Measurements from ENCODE around the gene NFATC2. TPM values are rescaled to one million over a fixed set of nuclear protein-coding genes. Genes with fewer than 3 reads are reported as not detected.
A peak's percentile ranks its signal among the peaks of the same experiment; 100 is the strongest.

The NFATC2 gene
- total RNA-seq, 1 donor from 2014 or later = 0.89 TPM

DNA sequence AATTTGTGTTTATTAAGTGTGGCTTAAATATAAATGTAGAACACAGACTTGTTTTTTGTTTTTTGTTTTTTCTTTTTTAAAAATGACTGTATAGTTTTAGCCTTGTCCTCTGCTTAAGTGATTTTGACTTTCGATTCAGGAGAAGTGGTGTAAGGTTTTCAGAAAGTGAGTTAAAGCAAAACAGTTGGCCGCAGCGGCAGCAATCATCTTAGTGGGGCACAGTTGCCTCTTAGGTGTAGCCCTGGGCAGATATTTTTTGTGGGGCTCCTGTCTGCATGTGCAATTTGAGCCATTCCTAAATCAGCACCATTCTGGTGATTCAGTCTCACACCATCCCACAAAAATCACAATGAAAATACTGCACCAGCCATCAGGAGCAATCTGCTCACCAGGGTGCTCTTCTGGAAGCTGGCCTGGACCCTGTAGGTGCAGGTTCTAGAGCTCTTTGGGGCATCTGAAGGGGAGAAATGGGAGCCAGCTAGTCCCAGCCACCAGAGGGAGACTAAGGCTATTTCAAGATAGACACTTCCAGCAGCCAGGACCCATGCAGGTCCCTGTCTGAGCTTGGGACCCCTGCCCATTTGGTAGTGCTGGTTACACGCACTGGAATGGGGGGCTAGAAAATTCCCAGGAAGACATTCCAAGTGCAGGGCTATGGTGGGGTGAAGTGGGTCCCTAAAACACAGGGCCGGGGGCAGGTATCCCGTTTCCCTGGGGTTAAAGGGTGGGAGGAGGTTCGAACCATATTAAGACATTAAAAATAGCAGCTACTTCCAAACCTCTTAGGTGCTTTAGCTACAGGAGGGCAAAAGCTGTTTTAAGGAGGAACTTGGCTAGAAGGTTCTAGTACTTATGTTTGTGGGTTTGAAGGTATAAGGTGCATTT is 156.6 kb downstream of the NFATC2 start:
- DNase-seq (ENCODE audit: extremely low spot score, unreplicated experiment) = no peak
- Mint-ChIP-seq H3K4me1 (ENCODE audit: unreplicated experiment) (peaks cover 3% of the 10 kb centered on the region), H3K27ac (ENCODE audit: unreplicated experiment) (no peak overlapping the region), H3K27me3 (ENCODE audit: unreplicated experiment) (no peaks in the 10 kb centered on the region), H3K9me3 (ENCODE audit: unreplicated experiment) (no peaks in the 10 kb centered on the region), H3K36me3 (ENCODE audit: unreplicated experiment) (no peaks in the 10 kb centered on the region), H3K4me3 (ENCODE audit: unreplicated experiment) (no peak overlapping the region)
- TF ChIP-seq, protein P1, sequence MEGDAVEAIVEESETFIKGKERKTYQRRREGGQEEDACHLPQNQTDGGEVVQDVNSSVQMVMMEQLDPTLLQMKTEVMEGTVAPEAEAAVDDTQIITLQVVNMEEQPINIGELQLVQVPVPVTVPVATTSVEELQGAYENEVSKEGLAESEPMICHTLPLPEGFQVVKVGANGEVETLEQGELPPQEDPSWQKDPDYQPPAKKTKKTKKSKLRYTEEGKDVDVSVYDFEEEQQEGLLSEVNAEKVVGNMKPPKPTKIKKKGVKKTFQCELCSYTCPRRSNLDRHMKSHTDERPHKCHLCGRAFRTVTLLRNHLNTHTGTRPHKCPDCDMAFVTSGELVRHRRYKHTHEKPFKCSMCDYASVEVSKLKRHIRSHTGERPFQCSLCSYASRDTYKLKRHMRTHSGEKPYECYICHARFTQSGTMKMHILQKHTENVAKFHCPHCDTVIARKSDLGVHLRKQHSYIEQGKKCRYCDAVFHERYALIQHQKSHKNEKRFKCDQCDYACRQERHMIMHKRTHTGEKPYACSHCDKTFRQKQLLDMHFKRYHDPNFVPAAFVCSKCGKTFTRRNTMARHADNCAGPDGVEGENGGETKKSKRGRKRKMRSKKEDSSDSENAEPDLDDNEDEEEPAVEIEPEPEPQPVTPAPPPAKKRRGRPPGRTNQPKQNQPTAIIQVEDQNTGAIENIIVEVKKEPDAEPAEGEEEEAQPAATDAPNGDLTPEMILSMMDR (IDR thresholded peaks at IDR 0.05) = peak; percentile 72

DNA sequence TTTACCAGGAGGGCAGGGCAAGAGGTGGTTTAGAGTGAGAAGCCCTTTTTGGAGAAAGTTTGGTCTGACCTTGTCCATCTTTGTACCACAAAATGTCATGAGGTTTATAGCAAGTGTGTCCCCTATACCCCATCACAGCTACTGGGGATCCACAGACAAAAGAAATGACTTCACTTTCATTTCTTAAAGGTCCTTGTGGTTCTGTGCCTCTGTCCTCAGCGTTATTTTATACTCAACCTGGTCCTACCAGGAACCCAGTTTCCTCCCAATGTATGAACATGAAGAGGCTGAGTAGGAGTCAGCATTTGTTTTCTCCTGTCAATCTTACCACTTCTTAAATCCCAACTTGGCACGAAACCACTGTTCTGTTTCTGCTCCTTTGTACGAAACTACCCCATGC is 157.6 kb downstream of the NFATC2 start:
- Mint-ChIP-seq H3K4me1 (ENCODE audit: unreplicated experiment) (peaks cover 3% of the 10 kb centered on the region), H3K9me3 (ENCODE audit: unreplicated experiment) (no peaks in the 10 kb centered on the region), H3K27me3 (ENCODE audit: unreplicated experiment) (no peaks in the 10 kb centered on the region), H3K36me3 (ENCODE audit: unreplicated experiment) (no peaks in the 10 kb centered on the region), H3K4me3 (ENCODE audit: unreplicated experiment) (no peak overlapping the region), H3K27ac (ENCODE audit: unreplicated experiment) (no peak overlapping the region)
- DNase-seq (ENCODE audit: extremely low spot score, unreplicated experiment) = no peak
- TF ChIP-seq, protein P1 (IDR thresholded peaks at IDR 0.05) = no peak

DNA sequence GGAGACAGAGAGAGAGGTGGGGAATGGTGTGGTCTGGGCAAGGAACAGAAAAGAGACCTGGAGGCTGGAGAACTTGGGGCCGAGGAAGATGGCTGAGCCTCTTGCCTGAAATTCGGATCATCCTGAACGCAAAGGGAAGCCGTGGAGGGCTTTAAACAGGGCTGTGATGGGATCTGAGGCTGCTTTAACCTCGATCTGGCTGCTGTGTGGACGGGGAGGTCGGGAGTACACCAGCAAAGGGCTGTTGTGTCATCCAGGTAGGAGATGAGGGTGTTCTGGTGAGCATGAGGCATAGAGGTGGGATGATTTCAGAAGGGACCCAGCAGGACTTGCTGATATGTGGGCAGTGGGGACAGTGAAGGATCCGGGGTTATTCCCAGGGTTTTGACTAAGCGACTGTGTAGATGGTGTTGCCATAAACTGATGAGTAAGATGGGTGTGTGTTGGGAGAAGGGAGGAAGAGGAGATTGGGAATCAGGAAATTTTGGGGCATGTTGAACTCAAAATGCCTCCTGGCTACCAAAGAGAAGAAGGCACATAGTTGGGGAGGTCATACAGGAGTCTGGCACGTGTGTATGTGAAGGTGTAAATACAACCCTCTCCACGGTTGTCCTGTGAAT is 158.5 kb downstream of the NFATC2 start:
- Mint-ChIP-seq H3K4me1 (ENCODE audit: unreplicated experiment) (peaks cover 3% of the 10 kb centered on the region), H3K27ac (ENCODE audit: unreplicated experiment) (no peak overlapping the region), H3K36me3 (ENCODE audit: unreplicated experiment) (no peaks in the 10 kb centered on the region), H3K4me3 (ENCODE audit: unreplicated experiment) (no peak overlapping the region), H3K9me3 (ENCODE audit: unreplicated experiment) (no peaks in the 10 kb centered on the region), H3K27me3 (ENCODE audit: unreplicated experiment) (no peaks in the 10 kb centered on the region)
- no peak for DNase-seq (ENCODE audit: extremely low spot score, unreplicated experiment)
- TF ChIP-seq, protein P1 (IDR thresholded peaks at IDR 0.05) = no peak

DNA sequence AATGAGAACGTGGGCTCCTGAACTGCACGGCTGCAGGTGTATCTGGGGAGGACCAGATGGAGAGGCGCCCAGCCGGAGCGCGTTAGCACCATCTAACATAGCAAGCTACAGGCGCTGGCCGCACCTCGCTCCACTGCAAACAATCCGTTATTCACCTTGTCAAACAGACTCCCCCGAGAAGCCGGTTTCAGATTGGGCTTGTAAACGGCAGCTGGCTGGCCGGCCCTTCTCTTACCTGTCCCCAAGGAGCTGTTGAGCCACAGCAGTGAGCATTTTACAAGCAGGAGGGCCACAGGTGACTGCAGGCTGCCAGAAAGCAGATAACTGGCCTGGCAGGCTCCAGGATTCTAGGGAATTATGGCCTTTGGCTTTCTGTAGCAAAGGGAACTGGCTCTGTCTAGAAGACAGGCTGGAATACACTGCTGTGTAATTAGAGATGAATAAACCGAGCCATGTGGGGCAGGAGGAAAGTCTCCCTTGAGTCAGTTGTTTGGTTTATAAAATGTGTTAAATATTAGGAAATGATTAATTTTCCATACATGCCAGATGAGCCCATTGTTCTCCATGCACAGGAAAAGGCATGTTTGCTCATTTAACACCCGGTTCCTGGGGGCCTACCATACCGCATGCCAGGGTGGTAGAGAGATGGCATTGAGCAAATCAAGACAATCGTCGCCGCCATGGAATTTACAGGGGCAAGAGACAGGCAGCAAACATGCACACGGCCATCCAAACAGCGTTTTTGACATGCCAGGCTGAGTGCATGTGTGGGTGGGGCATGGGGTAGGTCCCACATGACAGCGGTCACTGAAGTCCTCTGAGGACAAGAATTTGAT is 159.3 kb downstream of the NFATC2 start:
- Mint-ChIP-seq H3K36me3 (ENCODE audit: unreplicated experiment) (no peaks in the 10 kb centered on the region), H3K27me3 (ENCODE audit: unreplicated experiment) (no peaks in the 10 kb centered on the region), H3K4me3 (ENCODE audit: unreplicated experiment) (no peak overlapping the region), H3K9me3 (ENCODE audit: unreplicated experiment) (no peaks in the 10 kb centered on the region), H3K4me1 (ENCODE audit: unreplicated experiment) (peaks cover 3% of the 10 kb centered on the region), H3K27ac (ENCODE audit: unreplicated experiment) (no peak overlapping the region)
- TF ChIP-seq, protein P1 (IDR thresholded peaks at IDR 0.05) = no peak
- no peak for DNase-seq (ENCODE audit: extremely low spot score, unreplicated experiment)

All from osteocyte (in vitro differentiated cells).